T47D (cell line): ENCODE results near the gene TAT.
"Not testable (repeated sequence)": the region's sequence is repeated elsewhere in the genome, so short reads cannot be mapped to it uniquely, and the experiment has no call there.

Source experiments
- DNase-seq, 2 experiments: peaks; one replicate each; pipeline versions ENCODE4 v3.0.0 to v3.0.0-alpha.2; 2011 to 2012; ENCODE audit warnings: low read depth in 1 of 2, low spot score in 1 of 2
- JUND ChIP-seq: IDR thresholded peaks from 2 replicates; pipeline ENCODE4 v1.6.1; 2012; ENCODE audit warnings: low read depth
- in situ Hi-C: cut with HindIII; loops from 2 replicates; pipeline ENCODE4 v1.10.0; 2016; ENCODE audit warnings: low sequenced_read_pairs, low pct_unique_long_range_greater_than_20kb

Gene TAT

DNA sequence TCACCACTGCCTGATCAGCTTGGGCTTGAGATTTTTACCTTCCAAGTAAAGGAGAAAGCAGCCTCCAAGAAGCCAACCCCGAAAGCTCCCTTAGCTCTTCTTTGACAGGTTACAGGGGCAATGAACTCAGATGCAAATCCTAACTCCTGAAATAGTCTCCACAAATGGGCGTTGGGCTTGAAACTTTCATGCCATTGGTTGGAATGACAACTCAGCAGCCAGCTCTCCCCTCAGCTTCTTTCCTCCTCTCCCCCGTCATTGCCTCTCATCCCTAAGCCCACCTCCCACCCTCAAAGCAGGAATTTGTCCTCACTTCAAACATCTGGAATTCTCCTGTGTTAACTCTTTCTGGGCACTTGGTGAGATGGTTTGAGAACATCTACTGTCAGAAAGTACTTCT, at the start of gene TAT:
Gene TAT (minus strand): TSS at position 122 of the 400 bp plus-strand sequence. CDS start 677 bp downstream, outside the sequence.
- no peak for TF ChIP-seq JUND
- no peak for DNase-seq
- in situ Hi-C loops: no loop called here

- in situ Hi-C loops: no loop called here
- TF ChIP-seq JUND: no peak
- DNase-seq: peak; percentile 94 to 95
Measured at GRCh38 chr16:71626018-71626857, 49.3 kb upstream of the TAT start, which contains the start of gene MARVELD3. Gene MARVELD3, plus strand, starts transcription at chr16:71626184. Its CDS starts 46 bp downstream, at chr16:71626230.

DNA sequence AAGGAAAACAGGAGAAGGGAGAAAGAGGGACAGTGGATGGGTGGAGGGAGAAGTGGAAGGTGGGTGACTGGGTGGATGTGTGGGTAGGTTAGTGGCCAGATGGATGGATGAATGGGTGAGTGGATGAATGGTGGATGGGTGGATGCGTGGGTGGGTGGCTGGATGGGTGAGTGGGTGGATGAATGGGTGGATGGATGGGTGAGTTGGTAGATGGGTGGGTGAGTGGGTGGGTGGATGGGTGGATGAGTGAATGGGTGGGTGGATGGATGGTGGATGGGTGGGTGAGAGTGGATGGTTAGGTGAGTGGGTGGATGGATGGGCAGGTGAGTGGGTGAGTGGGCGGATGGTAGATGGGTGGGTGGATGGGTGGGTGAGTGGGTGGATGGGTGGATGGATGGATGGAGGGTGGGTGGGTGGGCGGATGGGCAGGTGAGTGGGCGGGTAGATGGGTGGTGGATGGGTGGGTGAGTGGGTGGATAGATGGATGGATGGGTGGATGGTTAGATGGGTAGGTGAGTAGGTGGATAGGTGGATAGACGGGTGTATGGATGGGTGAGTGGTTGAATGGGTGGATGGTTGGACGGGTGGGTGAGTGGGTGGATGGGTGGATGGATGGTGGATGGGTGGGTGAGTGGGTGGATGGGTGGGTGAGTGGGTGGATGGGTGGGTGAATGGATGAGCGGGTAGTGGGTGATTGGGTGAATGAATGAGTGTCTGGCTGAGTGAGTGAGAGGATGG, 48.4 kb upstream of the TAT start:
- no peak for DNase-seq
- in situ Hi-C loops: no loop called here

DNA sequence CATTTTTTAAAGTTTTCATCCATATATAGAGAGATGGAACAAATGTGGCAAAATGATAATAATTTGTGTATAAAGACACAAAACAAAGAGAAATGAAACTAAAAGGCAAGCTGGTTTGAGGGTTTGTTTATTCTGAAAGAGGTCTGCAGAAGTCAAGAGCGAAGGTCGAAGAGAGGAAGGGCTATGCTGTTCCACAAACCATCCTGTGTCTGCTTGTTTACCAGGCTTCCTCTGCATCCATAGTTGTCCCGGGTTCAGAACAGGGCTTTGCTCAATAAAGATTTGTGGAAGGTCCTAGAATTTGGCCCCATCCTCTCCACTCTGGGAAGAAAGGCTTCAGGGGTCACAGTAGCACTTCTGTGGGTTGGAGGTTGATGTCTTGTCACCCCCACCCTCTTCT, 46.7 kb upstream of the TAT start:
- in situ Hi-C loops: no loop called here
- no peak for DNase-seq

More for the DNA sequence above, 48.4 kb upstream of the TAT start:
- no peak for TF ChIP-seq JUND

GRCh38 chr16:71622088-71622487, 45.2 kb upstream of the TAT start:
- no peak for TF ChIP-seq JUND
- in situ Hi-C loops: no loop called here
- DNase-seq: no peak

More for the DNA sequence above, 46.7 kb upstream of the TAT start:
- TF ChIP-seq JUND: no peak

- in situ Hi-C loops: no loop called here
- TF ChIP-seq JUND: no peak
- no peak for DNase-seq
Measured at GRCh38 chr16:71618429-71618828, 41.5 kb upstream of the TAT start.

DNA sequence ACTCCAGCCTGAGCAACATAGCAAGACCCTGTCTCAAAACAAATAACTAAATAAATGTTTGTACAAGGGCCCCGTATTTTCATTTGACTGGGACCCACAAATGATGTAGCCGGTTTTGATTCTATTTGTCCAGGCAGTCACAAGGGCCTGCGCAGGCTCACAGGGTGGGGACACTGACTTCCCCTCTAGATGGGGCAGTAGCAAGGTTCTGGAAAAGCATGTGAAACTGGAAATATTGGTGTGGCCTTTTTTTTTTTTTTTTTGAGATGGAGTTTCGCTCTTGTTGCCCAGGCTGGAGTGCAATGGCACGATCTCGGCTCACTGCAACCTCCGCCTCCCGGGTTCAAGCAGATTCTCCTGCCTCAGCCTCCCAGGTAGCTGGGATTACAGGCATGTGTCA, 38.1 kb upstream of the TAT start:
- peak in 1 of 2 experiments; percentile 24 for DNase-seq
- in situ Hi-C loops: not testable (repeated sequence)

- in situ Hi-C loops: no loop called here
- DNase-seq: peak; percentile 79 to 81
- TF ChIP-seq JUND: no peak
Measured at GRCh38 chr16:71610936-71611871, 34.3 kb upstream of the TAT start.

- TF ChIP-seq JUND: no peak
- in situ Hi-C loops: no loop called here
Measured at GRCh38 chr16:71610447-71610846, 33.6 kb upstream of the TAT start.

DNA sequence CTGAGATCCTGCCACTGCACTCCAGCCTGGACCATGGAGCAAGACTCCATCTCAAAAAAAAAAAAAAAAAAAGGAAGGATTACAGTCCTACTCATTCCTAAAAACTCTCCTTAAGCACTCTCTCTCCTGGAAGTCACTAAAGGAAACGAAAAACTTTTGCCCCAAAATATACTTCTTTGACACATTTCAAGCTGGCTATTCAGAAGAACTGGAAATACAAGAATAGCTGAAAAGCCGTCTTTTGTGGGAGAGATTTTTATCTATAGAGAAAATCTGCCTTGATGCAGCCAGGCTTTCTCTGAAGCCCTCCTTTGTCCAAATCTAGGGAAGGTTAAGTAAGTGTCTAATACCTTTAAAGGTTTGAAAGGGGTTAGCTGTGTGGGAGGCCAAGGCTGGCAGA, 32.2 kb upstream of the TAT start:
- in situ Hi-C loops: no loop called here
- DNase-seq: no peak
- no peak for TF ChIP-seq JUND

More at GRCh38 chr16:71610447-71610846, 33.6 kb upstream of the TAT start:
- DNase-seq: no peak

- DNase-seq: no peak
- in situ Hi-C loops: no loop called here
- TF ChIP-seq JUND: no peak
Measured at GRCh38 chr16:71600822-71601221, 23.9 kb upstream of the TAT start.

- in situ Hi-C loops, DNase-seq: not testable (repeated sequence)
Measured at GRCh38 chr16:71598426-71598825, 21.5 kb upstream of the TAT start.

GRCh38 chr16:71595340-71595826, 18.5 kb upstream of the TAT start:
- in situ Hi-C loops, DNase-seq: not testable (repeated sequence)
